ENCODE measurements around the gene SLC35A3. TPM values are rescaled to one million over a fixed set of nuclear protein-coding genes. Genes with fewer than 3 reads are reported as not detected.

Gene SLC35A3
- total and polyA plus RNA-seq, 9 of the 15 experiments (the other 6 are each of a cell fraction or from before 2014, with no cell fraction given): 3.5 to 21.7 (median 13.2) TPM

DNA sequence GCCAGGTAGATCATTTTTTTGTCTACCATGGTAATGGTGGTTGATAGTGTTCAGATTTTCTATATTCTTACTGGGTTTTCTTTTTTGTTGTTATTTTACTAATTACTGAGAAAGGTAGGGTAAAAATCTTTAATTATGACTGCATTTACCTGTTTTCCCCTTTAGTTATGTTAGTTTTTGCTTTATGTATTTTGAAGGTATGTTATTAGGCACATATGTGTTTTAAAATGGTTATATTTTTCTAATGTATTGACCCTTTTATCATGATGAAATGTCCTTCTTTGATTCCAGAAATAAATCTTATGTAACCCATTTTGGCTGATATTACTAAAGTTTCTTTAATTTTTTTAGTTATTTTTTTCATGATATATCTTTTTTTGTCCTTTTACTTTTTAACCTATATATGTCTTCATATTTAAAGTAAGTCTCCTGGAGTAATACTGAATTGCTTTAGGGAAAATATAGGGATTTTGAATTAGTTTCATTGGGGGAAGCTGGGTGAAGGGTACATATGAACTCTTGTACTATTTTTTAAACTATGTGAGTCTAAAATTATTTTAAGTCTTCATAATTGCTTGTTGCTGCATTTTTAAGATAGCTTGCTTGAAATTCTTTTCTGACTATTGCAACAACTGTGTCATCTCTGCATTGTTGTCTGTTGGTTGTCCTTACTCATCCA, 22.4 kb downstream of the SLC35A3 start:
- no peak overlapping the region for H3K9ac ChIP-seq (ENCODE audit: insufficient read depth in 1 of 2, low read depth in 2 of 2, low read length in 2 of 2)
- no peak for ATAC-seq
- H3K9me1 ChIP-seq (ENCODE audit: control insufficient read depth, insufficient read depth, low read length): no peaks in the 10 kb centered on the region
- peak overlapping the region; percentile 65; the same call in 1 of the 3 replicates for H3K27ac ChIP-seq (ENCODE audit: extremely low read depth, low read depth, low read length)
- intact Hi-C loops (cut with micrococcal nuclease) (no loop called here), in situ Hi-C loops (cut with MboI) (no loop called here)
- H3K79me2 ChIP-seq (ENCODE audit: control insufficient read depth, insufficient read depth, low read length): peaks cover 33% of the 10 kb centered on the region
- H3K27me3 ChIP-seq (ENCODE audit: control insufficient read depth in 2 of 2, insufficient read depth in 2 of 2, low read length in 2 of 2): no peaks in the 10 kb centered on the region
- ChIA-PET POLR2A (no interaction called here), CTCF (ENCODE audit: low intra/inter-chr PET ratio) (no interaction called here)
- H4K20me1 ChIP-seq (replicated peaks; ENCODE audit: control insufficient read depth, insufficient read depth, low read length): no peaks in the 10 kb centered on the region
- FAIRE-seq: no peak
- TF ChIP-seq RBM25 (IDR thresholded peaks at IDR 0.05; ENCODE audit: low read depth, low read length, severe bottlenecking) (peak; percentile 63), BCL6 (CRISPR knock-in tag; IDR thresholded peaks at IDR 0.05) (no peak), ZNF280A (IDR thresholded peaks at IDR 0.05; ENCODE audit: low read depth, partially characterized antibody) (peak; percentile 48), ZFX (CRISPR knock-in tag; IDR thresholded peaks at IDR 0.05) (no peak), CEBPB (tag; IDR thresholded peaks at IDR 0.05) (no peak), ZHX1 (conservative IDR thresholded peaks at IDR 0.05; ENCODE audit: low read length) (no peak), POLR2H (tag; IDR thresholded peaks at IDR 0.05; ENCODE audit: low read depth) (no peak), RFX5 (IDR thresholded peaks at IDR 0.05; ENCODE audit: low read depth, low read length) (no peak), CBX3 (IDR thresholded peaks at IDR 0.05; ENCODE audit: borderline replicate concordance in 1 of 2, low read length in 2 of 2) (peak in 1 of 2 experiments; percentile 19; a peak in 1 of 3 replicates)
- TF ChIP-seq, protein P1, sequence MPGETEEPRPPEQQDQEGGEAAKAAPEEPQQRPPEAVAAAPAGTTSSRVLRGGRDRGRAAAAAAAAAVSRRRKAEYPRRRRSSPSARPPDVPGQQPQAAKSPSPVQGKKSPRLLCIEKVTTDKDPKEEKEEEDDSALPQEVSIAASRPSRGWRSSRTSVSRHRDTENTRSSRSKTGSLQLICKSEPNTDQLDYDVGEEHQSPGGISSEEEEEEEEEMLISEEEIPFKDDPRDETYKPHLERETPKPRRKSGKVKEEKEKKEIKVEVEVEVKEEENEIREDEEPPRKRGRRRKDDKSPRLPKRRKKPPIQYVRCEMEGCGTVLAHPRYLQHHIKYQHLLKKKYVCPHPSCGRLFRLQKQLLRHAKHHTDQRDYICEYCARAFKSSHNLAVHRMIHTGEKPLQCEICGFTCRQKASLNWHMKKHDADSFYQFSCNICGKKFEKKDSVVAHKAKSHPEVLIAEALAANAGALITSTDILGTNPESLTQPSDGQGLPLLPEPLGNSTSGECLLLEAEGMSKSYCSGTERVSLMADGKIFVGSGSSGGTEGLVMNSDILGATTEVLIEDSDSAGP (CRISPR knock-in tag; IDR thresholded peaks at IDR 0.05): no peak
- H2AFZ ChIP-seq (ENCODE audit: low read depth, low read length): no peak overlapping the region
- no peak overlapping the region for H3K4me3 ChIP-seq
- H3K4me2 ChIP-seq (ENCODE audit: insufficient read depth, low read length): no peak overlapping the region
- H3K36me3 ChIP-seq (ENCODE audit: control insufficient read depth, insufficient read depth, low read length): peaks cover 6% of the 10 kb centered on the region; the same call in 2 of the 3 replicates
- H3K4me1 ChIP-seq (replicated peaks in 1 of 2; ENCODE audit: control insufficient read depth in 2 of 2, insufficient read depth in 2 of 2, low read length in 2 of 2): peaks cover 3% of the 10 kb centered on the region in 2 experiments; a peak in 3 of 5 replicates
- H3K9me3 ChIP-seq (replicated peaks; ENCODE audit: control insufficient read depth, insufficient read depth, low read depth, low read length): peaks cover 8% of the 10 kb centered on the region; the same call in 1 of the 2 replicates
- BruUV-seq (replicated peaks): no TSS peak
- no peak for DNase-seq (ENCODE audit: extremely low read depth in 1 of 4, low spot score in 3 of 4)
